Activated CD8-positive, alpha-beta memory T cell treated with anti-CD3 and anti-CD28 coated beads, Interleukin-2, amount 50 U/mL, for 48 hours (primary cell): ENCODE data around the gene MAGI3.
"Not testable (repeated sequence)": the region's sequence is repeated elsewhere in the genome, so short reads cannot be mapped to it uniquely, and the experiment has no call there.

Experiments
- DNase-seq: peaks from one replicate; pipeline ENCODE4 v3.0.0-alpha.2; 2020

Gene MAGI3

DNA sequence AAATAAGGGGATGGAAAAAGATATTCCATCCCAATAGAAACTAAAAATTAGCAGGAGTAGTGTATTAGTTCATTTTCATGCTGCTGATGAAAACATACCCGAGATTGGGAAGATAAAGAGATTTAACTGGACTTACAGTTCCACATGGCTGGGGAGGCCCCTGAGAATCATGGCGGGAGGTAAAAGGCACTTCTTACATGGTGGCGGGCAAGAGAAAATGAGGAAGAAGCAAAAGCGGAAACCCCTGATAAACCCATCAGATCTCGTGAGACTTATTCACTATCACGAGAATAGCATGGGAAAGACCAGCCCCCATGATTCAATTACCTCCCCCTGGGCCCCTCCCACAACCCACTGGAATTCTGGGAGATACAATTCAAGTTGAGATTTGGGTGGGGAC lies 327.2 kb downstream of the MAGI3 start:
- not testable (repeated sequence) for DNase-seq

DNA sequence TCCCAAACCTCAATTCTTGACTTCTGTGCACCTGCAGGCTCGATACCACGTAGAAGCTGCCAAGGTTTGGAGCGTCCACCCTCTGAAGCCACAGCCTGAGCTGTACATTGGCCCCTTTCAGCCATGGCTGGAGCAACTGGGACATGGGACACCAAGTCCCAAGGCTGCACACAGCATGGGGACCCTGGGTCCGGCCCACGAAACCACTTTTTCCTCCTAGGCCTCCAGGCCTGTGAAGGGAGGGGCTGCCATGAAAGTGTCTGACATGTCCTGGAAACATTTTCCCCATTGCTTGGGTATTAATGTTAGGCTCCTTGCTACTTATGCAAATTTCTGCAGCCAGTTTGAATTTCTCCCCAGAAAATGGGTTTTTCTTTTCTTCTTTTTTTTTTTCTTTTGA lies 328.3 kb downstream of the MAGI3 start:
- not testable (repeated sequence) for DNase-seq

DNA sequence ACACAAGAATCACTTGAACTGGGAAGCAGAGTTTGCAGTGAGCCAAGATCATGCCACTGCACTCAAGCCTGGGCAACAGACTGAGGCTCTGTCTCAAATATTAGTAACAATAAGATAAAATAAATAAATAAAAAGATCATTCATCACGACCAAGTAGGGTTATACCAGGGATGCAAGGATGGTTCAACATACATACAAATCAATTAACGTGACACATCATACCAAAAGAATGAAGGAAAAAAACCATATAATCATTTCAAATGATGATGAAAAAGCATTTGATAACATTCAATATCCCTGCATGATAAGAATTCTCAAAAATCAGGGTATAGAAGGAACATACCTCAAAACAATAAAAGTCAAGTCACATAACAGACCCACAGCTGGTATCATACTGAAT lies 330.7 kb downstream of the MAGI3 start:
- no peak for DNase-seq

DNA sequence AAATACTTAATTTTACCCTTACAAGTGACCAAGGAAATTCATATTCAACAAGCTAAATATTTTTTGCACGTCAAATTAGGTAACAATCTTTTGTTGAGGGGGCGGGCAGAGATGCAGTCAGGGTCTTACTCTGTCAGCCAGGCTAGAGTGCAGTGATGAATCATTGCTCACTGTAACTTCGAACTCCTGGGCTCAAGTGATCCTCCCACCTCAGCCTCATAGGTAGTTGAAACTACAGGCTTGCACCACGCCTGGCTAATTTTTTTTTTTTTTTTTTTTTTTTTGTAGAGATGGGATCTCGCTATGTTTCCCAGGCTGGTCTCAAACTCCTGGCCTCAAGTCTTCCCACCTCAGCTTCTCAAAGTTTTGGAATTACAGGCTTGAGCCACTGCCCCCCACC lies 342.5 kb downstream of the MAGI3 start:
- no peak for DNase-seq

DNA sequence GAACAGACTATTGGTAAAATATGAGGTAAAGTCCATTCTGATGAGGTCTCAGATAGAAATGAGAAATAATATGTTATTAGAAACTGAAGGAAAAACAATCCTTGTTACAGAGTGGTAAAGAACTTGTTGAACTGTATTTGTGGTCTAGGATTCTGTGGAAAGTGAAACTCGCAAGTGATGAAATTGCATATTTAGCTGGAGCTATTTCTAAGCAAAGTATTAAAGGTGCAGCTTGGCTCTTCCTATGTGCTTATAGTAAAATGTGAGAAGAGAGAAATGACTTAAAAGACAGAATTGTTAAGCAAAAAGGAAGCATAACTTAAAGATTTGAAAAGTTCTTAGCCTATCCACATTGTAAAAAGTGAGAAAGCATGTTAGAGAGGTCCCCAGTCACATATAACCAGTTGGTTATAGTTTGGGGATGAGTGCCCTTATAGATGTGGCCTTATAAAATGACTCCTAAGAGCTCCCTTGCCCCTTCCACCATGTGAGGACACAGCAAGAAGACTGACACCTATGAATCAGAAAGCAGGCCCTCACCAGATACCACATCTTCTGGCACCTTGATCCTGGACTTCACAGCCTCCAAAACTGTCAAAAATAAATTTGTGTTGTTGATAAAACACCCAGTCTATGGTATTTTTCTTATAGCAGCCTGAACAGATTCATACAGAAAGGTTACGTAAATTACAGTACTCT lies 344.2 kb downstream of the MAGI3 start:
- DNase-seq, result no peak
